HFFc6 (cell line): Measurements from ENCODE around the gene ITFG1. TPM values are rescaled to one million over a fixed set of nuclear protein-coding genes. Genes with fewer than 3 reads are reported as not detected.

ENCODE experiments used
- DNase-seq: peaks from one replicate; pipeline ENCODE4 v3.0.0-alpha.2; 2018
- H3K27ac Mint-ChIP-seq: 2 replicates; pipeline ENCODE4 v1.8.0; 2020; ENCODE audit warnings: mild to moderate bottlenecking, mixed read lengths
- H3K27me3 Mint-ChIP-seq: 2 replicates; pipeline ENCODE4 v1.8.0; 2021; ENCODE audit warnings: mild to moderate bottlenecking, moderate library complexity, mixed read lengths; ENCODE audit not compliant: insufficient read depth
- H3K36me3 Mint-ChIP-seq: 2 replicates; pipeline ENCODE4 v1.8.0; 2021; ENCODE audit warnings: low read depth, mixed read lengths
- H3K4me1 Mint-ChIP-seq: 2 replicates; pipeline ENCODE4 v1.8.0; 2020; ENCODE audit warnings: low read depth, mixed read lengths
- H3K4me3 Mint-ChIP-seq: 2 replicates; pipeline ENCODE4 v1.8.0; 2020; ENCODE audit warnings: mild to moderate bottlenecking, moderate library complexity, mixed read lengths
- H3K9me3 Mint-ChIP-seq: 2 replicates; pipeline ENCODE4 v1.8.0; 2020; ENCODE audit warnings: mild to moderate bottlenecking, mixed read lengths
- CTCF ChIP-seq: fragments of 200-600 bp; sonication (generic); IDR thresholded peaks from 2 replicates; pipeline ENCODE4 v1.5.0; 2021; ENCODE audit warnings: antibody characterized with exemption, mild to moderate bottlenecking
- total RNA-seq, 6 experiments: library from RNA; stranded (reverse); fragmentation: NEBNext Ultra II Directional; extraction: Animal tissue kit (Norgen Biotek cat#: 25700); gene quantifications; 2 replicates in 1 of 6; 3 replicates in 5 of 6; pipeline ENCODE4 v1.2.3, GENCODE V29; 2021

Gene ITFG1
- total RNA-seq, 6 experiments from 2014 or later = 65.4 to 96.9 (median 79.4) TPM

GRCh38 chr16:47247690-47248089 lies 213.2 kb downstream of the ITFG1 start:
- H3K27ac Mint-ChIP-seq = no peak overlapping the region
- no peaks in the 10 kb centered on the region; the same call in 1 of the 2 replicates for H3K27me3 Mint-ChIP-seq
- H3K9me3 Mint-ChIP-seq = no peaks in the 10 kb centered on the region
- DNase-seq = no peak
- H3K4me3 Mint-ChIP-seq = no peak overlapping the region
- no peaks in the 10 kb centered on the region for H3K4me1 Mint-ChIP-seq
- no peaks in the 10 kb centered on the region for H3K36me3 Mint-ChIP-seq
- TF ChIP-seq CTCF = no peak

GRCh38 chr16:47244206-47244605 lies 216.7 kb downstream of the ITFG1 start:
- H3K4me1 Mint-ChIP-seq = no peaks in the 10 kb centered on the region

GRCh38 chr16:47241061-47241460 lies 219.8 kb downstream of the ITFG1 start:
- no peak overlapping the region for H3K27ac Mint-ChIP-seq
- no peaks in the 10 kb centered on the region for H3K4me1 Mint-ChIP-seq
- no peak for DNase-seq
- H3K9me3 Mint-ChIP-seq = no peaks in the 10 kb centered on the region
- no peak for TF ChIP-seq CTCF
- no peak overlapping the region for H3K4me3 Mint-ChIP-seq
- H3K36me3 Mint-ChIP-seq = peaks cover 5% of the 10 kb centered on the region; the same call in 1 of the 2 replicates
- no peaks in the 10 kb centered on the region; the same call in 1 of the 2 replicates for H3K27me3 Mint-ChIP-seq

More at GRCh38 chr16:47244206-47244605, 216.7 kb downstream of the ITFG1 start:
- H3K27me3 Mint-ChIP-seq = no peaks in the 10 kb centered on the region; the same call in 1 of the 2 replicates
- TF ChIP-seq CTCF = no peak
- no peak overlapping the region for H3K27ac Mint-ChIP-seq
- DNase-seq = no peak
- no peaks in the 10 kb centered on the region for H3K9me3 Mint-ChIP-seq
- peaks cover 5% of the 10 kb centered on the region; the same call in 1 of the 2 replicates for H3K36me3 Mint-ChIP-seq
- H3K4me3 Mint-ChIP-seq = no peak overlapping the region

GRCh38 chr16:47236716-47237115 lies 224.1 kb downstream of the ITFG1 start:
- Mint-ChIP-seq H3K27ac (no peak overlapping the region), H3K4me1 (no peaks in the 10 kb centered on the region), H3K9me3 (no peaks in the 10 kb centered on the region), H3K36me3 (peaks cover 5% of the 10 kb centered on the region; the same call in 1 of the 2 replicates), H3K27me3 (no peaks in the 10 kb centered on the region), H3K4me3 (no peak overlapping the region)
- no peak for TF ChIP-seq CTCF
- no peak for DNase-seq

- Mint-ChIP-seq H3K36me3 (no peaks in the 10 kb centered on the region), H3K27me3 (no peaks in the 10 kb centered on the region; the same call in 1 of the 2 replicates)
Measured at GRCh38 chr16:47230296-47230695, 230.6 kb downstream of the ITFG1 start.

More at GRCh38 chr16:47230296-47230695, 230.6 kb downstream of the ITFG1 start:
- no peak for TF ChIP-seq CTCF
- no peak overlapping the region for H3K4me3 Mint-ChIP-seq
- H3K9me3 Mint-ChIP-seq = no peaks in the 10 kb centered on the region
- no peak for DNase-seq
- H3K27ac Mint-ChIP-seq = no peak overlapping the region
- H3K4me1 Mint-ChIP-seq = no peaks in the 10 kb centered on the region
